ENCODE measurements around the gene KLF6.

Gene KLF6

GRCh38 chr10:3829156-3830050, 44.4 kb upstream of the KLF6 start:
- TF ChIP-seq CTCF (IDR thresholded peaks at IDR 0.05; ENCODE audit: insufficient read depth, low read depth, low read length, missing control alignments) = no peak
- H3K4me3 ChIP-seq (ENCODE audit: low read length) = peak overlapping the region; percentile 43
- DNase-seq (ENCODE audit: low read depth) = no peak

- DNase-seq (ENCODE audit: low read depth) = peak; percentile 81
- H3K4me3 ChIP-seq (ENCODE audit: low read length) = peak overlapping the region; percentile 43
- TF ChIP-seq CTCF (IDR thresholded peaks at IDR 0.05; ENCODE audit: insufficient read depth, low read depth, low read length, missing control alignments) = no peak
Measured at GRCh38 chr10:3828404-3829155, 43.6 kb upstream of the KLF6 start.

GRCh38 chr10:3827768-3828403, 42.9 kb upstream of the KLF6 start:
- DNase-seq (ENCODE audit: low read depth) = no peak
- TF ChIP-seq CTCF (IDR thresholded peaks at IDR 0.05; ENCODE audit: insufficient read depth, low read depth, low read length, missing control alignments) = no peak
- H3K4me3 ChIP-seq (ENCODE audit: low read length) = no peak overlapping the region

GRCh38 chr10:3827266-3827665, 42.3 kb upstream of the KLF6 start:
- H3K4me3 ChIP-seq (ENCODE audit: low read length) = no peak overlapping the region
- no peak for DNase-seq (ENCODE audit: low read depth)
- TF ChIP-seq CTCF (IDR thresholded peaks at IDR 0.05; ENCODE audit: insufficient read depth, low read depth, low read length, missing control alignments) = no peak

- no peak for TF ChIP-seq CTCF (IDR thresholded peaks at IDR 0.05; ENCODE audit: insufficient read depth, low read depth, low read length, missing control alignments)
- no peak for DNase-seq (ENCODE audit: low read depth)
- H3K4me3 ChIP-seq (ENCODE audit: low read length) = no peak overlapping the region
Measured at GRCh38 chr10:3825862-3826351, 40.9 kb upstream of the KLF6 start.

GRCh38 chr10:3825244-3825643, 40.2 kb upstream of the KLF6 start:
- peak; percentile 95 for DNase-seq (ENCODE audit: low read depth)
- H3K4me3 ChIP-seq (ENCODE audit: low read length) = no peak overlapping the region
- TF ChIP-seq CTCF (IDR thresholded peaks at IDR 0.05; ENCODE audit: insufficient read depth, low read depth, low read length, missing control alignments) = no peak
